ENCODE measurements around the gene DHX9. TPM values are rescaled to one million over a fixed set of nuclear protein-coding genes. Genes with fewer than 3 reads are reported as not detected.

The DHX9 gene
- total and polyA plus RNA-seq, 2 experiments from 2014 or later: 151 to 262 TPM

GRCh38 chr1:182905321-182905720, 66.2 kb downstream of the DHX9 start:
- no peaks in the 10 kb centered on the region for H3K27me3 ChIP-seq (ENCODE audit: insufficient read depth)
- H3K27me3 Mint-ChIP-seq (ENCODE audit: insufficient read depth, low read depth, poor library complexity): no peaks in the 10 kb centered on the region
- H3K79me2 ChIP-seq (replicated peaks; ENCODE audit: insufficient read depth): no peaks in the 10 kb centered on the region
- H3K4me1 Mint-ChIP-seq: peaks cover 12% of the 10 kb centered on the region
- H3K36me3 Mint-ChIP-seq (ENCODE audit: low read depth): no peaks in the 10 kb centered on the region
- no peaks in the 10 kb centered on the region for H3K9me3 Mint-ChIP-seq
- no peak overlapping the region for H3K27ac Mint-ChIP-seq
- H2AFZ ChIP-seq: no peak overlapping the region
- no peak overlapping the region for H3K4me3 Mint-ChIP-seq
- no peak overlapping the region for H3K4me3 ChIP-seq
- TF ChIP-seq EZH2 (IDR thresholded peaks at IDR 0.05; ENCODE audit: low read depth, unreplicated experiment) (no peak), ETS1 (IDR thresholded peaks at IDR 0.05) (no peak), CREB1 (CRISPR knock-in tag; IDR thresholded peaks at IDR 0.05; ENCODE audit: low read depth) (no peak), CTCF (conservative IDR thresholded peaks at IDR 0.05; ENCODE audit: low read depth in 2 of 2) (no peak), ZNF331 (CRISPR knock-in tag; IDR thresholded peaks at IDR 0.05; ENCODE audit: low read depth) (no peak), EZH2phosphoT487 (IDR thresholded peaks at IDR 0.05; ENCODE audit: unreplicated experiment) (no peak), POLR2AphosphoS5 (IDR thresholded peaks at IDR 0.05; ENCODE audit: low read depth) (no peak), STAT1 (IDR thresholded peaks at IDR 0.05; ENCODE audit: unreplicated experiment) (no peak), JUNB (IDR thresholded peaks at IDR 0.05; ENCODE audit: unreplicated experiment) (no peak), NANOG (IDR thresholded peaks at IDR 0.05; ENCODE audit: borderline replicate concordance) (no peak), ZNF114 (CRISPR knock-in tag; IDR thresholded peaks at IDR 0.05) (no peak), ZNF462 (CRISPR knock-in tag; IDR thresholded peaks at IDR 0.05) (no peak)
- H3K27ac ChIP-seq (ENCODE audit: low read depth): no peak overlapping the region
- no peak for ATAC-seq
- H4K20me1 ChIP-seq (replicated peaks; ENCODE audit: insufficient read depth): no peaks in the 10 kb centered on the region
- peaks cover 8% of the 10 kb centered on the region; the same call in 1 of the 2 replicates for H3K4me1 ChIP-seq (ENCODE audit: insufficient read depth)
- H3K9me2 ChIP-seq (ENCODE audit: insufficient read depth): no peaks in the 10 kb centered on the region
- H3K4me2 ChIP-seq: no peak overlapping the region
- DNase-seq (ENCODE audit: low spot score): no peak
- no peaks in the 10 kb centered on the region for H3K36me3 ChIP-seq (ENCODE audit: insufficient read depth)
- H3F3A ChIP-seq (replicated peaks; ENCODE audit: low read depth): no peaks in the 10 kb centered on the region
